GM19238 (cell line): ENCODE measurements around the gene NISCH.
A peak's percentile ranks its signal among the peaks of the same experiment; 100 is the strongest.

Experiments
- DNase-seq: peaks from one replicate; pipeline ENCODE4 v3.0.0; 2011; ENCODE audit warnings: low spot score; ENCODE audit not compliant: insufficient read length

The NISCH gene

DNA sequence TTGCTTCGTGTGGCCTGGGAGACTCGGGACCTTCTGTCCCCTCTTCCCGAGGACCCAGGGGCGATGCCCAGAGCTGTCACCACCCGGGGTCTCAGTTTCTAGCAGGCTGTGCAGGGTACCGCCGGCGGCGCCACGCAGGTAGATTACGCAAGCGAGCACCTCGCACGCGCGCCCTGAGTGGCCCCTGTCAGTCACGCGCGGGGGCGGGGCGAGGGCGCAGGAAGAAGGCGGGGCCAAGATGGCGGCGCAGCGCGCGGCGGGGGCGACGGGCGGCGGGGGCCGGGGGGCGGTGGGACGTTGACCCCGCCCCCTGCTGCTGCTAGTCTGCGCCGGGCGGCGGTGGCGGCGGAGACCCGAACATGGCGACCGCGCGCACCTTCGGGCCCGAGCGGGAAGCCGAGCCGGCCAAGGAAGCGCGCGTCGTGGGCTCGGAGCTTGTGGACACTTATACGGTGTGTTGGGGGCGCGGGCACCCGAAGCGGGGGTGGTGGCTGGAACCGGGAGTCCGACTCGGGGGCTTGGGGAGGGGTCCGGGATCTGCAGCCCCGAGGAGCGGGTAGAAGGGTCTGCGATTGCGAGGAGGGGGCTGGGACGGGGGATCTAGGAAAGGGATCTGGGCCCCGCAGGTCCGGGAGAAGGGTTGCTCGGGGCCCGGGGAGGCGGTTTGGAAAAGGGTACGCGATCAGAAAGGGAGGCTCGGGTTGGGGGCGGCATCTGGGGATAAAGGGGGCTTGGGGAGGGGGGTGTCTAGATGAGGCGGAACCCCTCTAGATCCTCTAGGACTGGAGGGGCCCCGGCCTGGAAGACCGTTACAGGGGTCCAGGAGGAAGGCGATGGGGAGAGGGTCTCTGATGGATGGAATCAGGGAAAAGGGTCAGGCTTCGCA is at the start of gene NISCH:
Gene NISCH, plus strand, starts transcription at position 322 of the 886 bp plus-strand sequence. Its CDS starts 38 bp downstream, at position 360.
- peak; percentile 96 for DNase-seq

DNA sequence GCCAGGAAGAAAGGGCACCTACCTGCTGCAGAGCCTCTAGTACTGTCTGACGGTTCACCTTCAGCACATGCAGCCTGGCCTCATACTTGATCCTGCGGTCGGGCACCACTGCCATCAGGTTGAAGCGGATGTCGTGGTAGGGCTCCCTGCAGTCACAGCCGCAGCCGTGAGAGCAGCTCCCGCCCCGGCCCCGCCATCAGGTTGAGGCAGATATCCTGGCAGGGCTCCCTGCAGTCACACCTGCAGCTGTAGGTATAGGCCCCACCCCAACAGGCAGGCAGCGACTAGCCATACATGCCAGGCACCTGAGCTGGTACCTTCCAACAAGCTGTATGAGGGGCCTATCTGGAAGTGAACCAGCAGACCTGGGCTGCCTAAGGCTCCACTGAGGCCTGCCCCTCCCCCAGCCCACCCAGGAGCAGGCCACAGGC is 49.2 kb upstream of the NISCH start:
- no peak for DNase-seq

DNA sequence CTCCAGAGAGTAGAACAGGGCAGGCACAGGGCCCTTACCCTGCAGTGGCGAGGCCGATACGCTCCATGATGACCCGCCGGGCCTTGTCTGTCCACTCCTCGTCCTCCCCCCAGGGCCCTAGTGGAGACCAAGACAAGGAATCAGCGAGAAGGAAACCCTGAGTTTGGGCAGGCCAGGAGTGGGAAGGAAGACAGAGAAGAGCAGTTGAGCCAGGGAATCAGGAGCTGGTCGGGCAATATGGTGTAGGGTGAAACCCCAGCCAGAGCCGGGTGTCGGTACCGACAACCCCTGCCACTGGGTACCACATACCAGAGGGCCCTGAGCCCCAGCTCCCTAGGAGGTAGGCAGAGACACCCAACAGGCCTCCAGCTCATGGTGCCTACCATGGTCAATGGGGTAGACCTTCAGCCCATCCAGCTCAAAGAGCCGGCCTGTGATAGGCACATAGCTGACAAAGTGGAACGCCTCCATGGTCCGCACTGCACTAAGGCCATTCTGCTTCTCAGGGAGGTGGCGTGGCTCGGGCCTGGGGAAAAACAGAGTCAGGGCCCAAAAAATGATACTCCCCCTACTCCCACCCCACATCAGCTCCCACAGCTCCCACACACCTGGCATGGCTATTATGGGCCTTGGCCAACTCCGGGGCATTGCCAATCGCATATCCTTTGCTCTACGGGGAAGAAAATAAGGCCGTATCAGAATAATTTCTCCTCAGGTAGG is 48.5 kb upstream of the NISCH start:
- no peak for DNase-seq

DNA sequence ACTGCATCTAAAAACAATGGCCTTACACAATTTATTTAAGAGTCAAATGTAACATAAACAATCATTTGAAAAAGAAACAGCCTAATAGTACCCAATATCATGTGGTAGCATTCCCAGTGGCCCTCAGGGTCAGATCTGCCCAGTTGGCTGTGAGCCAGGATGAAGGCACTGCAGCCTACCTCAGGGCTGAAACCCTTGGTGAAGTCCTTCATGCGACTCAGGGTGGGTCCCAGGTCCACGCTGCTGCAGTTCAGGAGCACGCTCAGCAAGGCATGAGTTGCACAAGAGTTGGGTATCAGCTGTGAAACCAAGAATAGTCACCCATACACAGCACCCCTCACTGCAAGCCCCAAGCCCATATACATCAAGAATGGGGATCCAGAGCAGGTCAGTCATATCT is 47.6 kb upstream of the NISCH start:
- no peak for DNase-seq

DNA sequence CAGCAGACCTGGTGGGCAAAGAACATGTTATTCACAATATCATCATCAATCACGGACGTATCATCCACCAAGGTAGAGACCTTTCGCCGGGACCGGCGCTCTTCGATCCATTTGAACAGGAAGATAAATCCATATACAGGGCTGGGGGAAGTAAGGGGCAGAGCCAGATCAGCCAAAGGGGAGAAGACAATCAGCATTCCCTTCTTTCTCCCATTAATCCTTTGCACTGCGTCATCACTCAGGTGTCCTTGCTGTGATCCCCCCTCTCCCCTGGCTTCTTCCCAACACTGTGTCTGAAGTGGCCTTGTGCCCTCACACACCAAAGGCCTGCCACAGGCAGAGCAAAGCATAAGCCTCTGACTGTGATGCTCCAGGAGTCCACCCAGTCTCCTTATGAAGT is 46.9 kb upstream of the NISCH start:
- no peak for DNase-seq

DNA sequence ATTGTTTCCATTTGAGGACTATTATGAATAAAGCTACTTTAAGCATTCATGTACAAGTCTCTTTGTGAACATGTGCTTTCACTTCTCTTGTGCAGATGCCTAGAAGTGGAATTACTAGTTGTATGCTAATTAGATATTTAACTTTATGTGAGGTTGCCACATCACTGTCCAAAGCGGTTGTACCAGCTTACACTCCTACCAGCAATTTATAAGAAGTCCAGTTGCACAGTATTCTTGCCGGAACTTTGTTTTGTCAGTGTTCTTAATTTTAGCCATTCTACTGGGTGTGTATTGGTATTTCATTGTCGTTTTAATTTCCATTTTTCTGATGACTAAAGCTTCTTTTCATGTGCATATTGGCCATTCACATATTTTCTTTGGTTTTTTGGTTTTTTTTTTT is 39.6 kb upstream of the NISCH start:
- no peak for DNase-seq

DNA sequence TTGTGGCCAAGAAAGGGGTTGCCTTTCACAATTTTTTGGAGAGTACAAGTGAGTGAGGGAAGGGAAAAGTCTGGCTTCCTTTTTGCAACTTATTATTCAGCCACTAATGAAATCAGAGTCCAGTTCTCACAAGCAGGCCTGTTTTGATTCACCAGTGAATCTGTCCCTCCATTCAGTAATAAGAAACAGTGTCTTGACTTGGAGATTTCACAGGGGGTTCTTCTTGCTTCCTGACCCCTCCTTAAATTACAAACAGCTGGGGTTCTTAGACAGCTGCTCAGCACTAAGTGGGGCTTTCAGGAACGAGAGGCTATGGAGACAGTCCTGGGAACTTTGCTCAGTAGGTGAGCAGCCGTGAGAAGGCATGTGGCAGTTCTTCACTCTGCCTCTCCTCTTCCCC is 35.0 kb upstream of the NISCH start:
- DNase-seq = no peak

DNA sequence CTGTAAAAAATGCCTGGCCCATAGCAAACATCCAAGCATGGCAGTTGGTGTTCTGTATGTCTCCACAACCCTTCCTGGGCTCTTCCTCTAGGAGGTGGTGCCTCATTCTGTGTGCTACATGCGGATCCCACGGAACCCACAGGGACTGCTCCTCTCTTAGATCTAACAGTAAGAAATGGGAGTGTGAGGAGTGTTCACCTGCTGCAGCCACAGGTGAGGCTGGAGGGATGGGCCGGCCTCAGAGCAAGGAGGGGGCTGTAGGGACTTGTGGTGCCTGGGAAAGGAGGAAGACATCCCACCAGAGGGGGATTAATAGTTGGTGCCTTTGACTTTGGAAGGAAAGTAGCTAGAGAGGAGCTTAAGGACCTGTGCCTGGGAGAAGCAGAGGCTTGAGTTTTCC is 32.7 kb upstream of the NISCH start:
- no peak for DNase-seq

DNA sequence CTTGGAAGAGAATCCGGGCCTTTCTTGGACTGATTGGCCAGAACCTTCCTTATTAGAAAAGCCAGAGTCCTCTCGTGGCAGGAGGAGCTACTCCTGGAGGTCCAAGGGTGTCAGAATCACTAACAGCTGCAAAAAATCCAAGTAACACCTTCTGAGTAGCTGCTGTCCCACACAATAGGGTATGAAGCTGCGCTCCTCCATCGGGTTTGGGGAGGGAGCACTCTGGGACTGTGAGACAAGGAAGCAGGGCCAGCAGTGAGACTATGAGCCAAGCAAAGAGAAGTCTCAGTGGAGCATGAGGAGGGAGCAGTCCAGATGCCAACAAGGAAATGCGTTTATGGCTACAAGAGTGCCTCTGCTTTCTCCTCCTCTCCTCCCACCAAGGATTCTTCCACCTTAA is 32.2 kb upstream of the NISCH start:
- no peak for DNase-seq

DNA sequence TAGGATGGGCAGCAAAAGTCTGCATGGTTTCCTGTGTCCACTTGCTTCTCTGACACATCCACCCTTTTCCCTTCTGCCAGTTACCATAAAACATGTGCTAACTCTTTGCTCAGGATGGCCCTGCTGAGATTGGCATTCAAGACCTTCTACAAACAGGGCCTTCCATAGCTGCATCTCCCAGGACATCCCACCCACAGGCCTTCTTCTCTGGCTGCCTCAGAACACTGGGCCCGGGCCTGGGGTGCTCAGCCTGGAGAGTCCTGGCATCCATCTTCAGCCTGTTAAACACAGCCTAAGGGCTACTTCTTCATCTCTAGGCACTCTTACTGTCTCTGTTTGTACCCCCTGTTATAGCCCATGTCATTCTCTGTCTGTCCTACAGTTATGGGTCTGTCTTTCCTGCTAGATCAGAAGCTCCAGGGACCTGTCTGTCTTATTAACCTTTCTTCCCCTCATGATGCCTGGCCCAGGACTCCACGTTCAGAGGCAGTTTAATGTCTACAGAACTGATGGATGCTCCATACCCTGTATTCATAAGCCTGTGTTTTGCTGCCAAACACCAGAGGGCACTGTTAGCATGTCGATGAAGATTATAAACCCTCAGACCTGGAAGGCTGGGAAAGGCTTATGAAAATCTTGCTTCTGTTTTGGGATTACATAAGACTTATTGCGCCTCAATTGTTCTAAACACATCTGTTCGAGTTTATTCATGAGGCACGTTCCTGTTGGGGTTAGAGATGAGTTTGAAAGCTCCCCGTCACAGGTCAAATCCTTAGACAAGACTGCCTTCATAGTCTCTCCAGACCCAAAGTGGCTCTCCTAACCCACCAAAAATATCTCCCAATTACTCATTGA is 27.0 kb upstream of the NISCH start:
- no peak for DNase-seq

DNA sequence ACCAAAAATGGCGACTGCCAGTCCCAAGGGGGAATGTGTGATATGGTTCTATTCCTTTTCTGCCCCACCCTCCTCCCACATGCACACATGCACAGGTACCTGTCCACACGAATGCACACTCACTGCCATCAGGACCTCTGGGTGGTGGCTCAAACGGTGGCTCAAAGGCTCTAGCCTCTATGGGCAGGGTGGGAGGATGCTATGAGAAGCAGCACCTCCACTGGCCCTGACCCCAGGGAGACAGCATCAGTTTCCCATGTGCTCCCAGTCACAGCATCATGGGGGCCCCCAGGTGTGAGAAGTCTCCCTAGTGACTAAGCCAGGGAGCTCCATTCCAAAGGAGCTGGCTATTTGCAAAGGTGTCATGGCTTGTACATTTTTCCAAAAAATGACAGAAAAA is 26.4 kb upstream of the NISCH start:
- DNase-seq = no peak

DNA sequence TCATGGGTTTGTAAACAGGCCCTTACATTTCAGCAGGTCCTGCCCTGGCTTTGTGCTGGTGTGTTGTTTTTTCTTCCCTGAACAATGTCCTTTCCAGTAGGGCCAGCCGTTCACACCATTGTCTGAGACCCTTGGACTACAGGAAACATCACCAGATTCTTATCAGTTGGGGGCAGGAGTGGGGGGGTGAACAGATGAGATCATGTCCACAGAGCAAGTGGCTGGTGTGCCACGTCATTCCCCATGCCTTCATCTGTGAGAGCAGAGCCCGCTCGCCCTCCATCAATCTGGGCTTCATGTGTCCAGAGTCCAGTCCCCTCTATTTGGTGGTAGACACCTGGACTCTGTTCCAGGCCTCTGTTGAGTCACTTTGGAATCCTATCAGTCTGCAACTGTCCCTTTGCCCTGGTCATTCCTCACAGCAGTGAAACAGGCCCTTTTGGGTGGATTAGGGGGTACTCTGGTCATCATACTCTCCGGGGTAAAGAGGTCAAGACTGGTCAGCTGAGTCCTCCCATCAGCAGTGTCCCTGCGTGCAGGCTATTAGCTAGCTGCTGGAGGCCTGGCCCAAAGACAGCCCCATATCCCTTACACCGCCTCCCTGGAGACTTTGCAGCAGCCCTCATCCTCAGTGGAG is 25.5 kb upstream of the NISCH start:
- no peak for DNase-seq

DNA sequence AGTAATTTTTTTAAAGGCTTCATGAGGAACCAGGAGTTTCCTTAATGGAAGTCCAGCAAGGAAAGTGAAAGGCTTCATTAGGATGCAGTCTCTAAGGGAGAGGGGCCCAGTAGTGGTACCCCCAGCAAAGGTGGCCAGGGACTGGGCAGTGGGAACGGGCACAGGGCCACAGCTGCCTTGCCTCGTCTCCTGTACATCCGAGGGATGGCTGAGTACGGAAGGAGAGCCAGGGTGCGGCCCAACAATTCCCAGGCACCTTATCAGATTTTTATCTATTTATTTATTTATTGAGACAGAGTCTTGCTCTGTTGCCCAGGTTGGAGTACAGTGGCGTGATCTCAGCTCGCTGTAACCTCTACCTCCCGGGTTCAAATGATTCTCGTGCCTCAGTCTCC is 25.0 kb upstream of the NISCH start:
- no peak for DNase-seq

DNA sequence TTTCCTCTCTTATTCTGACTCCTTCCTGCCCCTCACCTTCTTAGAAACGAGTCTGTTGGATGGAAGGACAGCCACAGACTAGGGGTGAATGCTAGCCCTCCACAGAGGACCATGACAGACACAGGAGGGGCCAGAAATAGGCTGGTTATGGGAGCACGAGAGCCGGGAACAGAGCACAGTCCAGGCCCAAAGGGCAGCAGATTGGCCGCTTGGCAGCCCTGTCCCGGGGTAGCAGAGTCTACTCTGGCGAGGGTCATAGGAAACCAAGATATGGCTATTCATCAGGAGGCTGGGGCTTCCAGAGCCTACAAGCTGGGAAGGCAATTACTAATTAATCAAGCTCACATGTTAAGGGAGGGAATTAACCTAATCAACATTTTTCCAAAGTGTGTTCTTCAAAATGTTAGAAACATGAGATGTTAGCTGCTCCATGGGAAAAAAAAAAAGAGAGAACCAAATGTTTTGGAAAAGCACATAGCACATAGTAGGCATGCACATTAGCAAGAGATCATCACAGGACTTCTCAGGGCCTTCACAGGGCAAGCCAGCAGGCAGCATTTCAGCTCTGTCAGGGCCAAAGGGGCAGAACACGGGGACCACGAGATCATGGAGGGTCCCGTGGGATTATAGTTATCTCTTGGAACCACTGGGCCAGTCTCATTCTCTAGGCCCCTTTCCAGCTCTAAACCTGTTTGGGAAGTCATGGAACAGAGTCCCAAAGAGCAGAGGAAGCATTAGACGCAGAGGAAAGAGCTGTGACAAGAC is 23.8 kb upstream of the NISCH start:
- DNase-seq = no peak

DNA sequence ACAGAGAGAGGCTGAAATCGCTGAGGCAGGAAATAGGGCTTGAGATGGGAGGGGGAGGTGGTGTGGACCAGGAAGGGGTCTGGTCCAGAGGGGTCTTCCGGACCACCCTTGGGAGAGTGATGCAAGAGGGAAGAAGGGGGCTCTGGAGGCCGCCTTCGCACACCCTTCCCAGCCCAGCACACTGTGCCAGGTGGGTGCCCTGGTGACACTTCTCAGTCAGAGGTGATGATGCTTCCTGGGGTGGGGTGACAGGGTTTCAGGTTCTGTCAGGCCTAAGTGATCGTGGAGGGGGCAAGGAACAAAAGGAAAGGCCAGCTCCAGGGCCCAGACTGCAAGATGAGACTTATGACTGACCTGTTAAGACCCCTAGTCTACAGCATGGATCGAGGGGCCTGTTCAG is 23.2 kb upstream of the NISCH start:
- DNase-seq = no peak

DNA sequence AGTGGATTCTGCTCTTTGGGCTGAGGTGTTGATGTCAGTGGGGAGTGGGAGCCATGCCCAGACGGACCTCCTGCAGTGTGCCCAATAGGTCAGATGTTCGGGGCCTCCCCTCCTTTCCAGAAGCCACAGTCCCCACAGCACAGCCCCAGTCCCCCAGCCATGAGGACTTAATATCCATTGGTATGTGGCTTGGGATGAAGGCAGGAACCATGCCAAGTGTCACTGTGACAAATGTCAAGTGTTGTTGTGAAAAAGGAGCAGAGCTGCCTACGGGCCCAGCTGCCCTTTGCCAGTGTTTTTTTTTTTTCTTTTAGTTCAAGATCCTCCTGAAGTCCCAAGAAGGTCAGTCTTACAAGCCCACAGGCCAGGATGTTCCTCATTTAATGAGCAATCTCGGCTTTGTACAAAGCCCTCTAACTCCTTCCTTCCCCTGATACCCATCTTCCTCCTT is 22.7 kb upstream of the NISCH start:
- no peak for DNase-seq

DNA sequence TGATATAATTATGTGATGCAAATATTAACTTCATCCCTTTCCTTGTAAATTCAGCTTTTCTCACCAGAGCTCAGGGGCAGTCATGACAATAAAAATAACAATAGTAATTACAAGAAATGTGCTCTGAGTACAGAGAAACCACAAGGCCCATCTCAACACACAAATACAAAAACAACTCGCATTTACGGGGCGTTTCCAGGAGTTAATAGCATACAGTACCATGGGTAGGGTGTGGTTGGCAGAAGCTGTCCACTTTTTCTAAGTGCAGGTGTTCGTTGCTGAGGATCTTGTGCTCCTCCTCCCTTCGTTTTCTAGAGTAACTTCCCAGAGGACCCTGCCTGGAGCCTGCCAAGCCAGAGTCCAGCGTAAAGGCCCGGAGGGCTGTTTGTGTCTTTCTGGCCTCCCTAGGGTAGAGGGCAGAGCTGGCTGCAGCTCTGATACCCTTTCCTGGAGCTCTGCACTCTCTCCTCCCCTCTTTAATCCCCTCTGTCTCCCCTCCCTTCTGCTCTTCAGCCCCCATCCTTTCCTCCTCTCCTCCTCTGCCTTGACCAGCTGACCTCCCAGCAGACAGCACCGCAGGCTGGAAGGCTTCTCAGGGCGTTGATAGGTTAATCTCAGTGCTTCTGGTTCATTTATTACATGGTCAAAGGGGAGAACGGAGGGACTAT is 21.9 kb upstream of the NISCH start:
- no peak for DNase-seq

DNA sequence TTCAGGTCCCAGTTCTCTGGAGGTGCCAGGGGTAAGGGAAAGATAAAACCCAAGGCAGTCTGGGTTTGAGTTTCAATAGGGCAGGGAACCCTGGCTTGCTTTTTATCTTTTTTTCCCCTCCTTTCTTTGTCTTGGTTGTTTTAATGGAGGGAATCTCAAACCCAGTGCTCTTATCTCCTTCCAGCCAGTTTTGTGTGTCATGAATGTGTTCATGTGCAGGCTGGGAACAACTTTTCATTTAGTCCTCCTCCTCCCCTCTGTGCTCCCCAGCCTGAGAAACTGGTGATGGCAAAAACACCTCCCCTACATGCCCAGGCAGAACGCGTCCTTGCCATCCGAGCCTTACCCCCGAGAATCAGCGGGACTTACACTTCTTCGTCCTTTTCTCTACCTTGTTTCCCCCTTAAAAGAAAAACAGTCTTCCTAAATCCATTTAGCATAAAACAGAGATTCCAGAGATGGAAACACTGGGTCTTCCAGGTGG is 21.4 kb upstream of the NISCH start:
- no peak for DNase-seq

DNA sequence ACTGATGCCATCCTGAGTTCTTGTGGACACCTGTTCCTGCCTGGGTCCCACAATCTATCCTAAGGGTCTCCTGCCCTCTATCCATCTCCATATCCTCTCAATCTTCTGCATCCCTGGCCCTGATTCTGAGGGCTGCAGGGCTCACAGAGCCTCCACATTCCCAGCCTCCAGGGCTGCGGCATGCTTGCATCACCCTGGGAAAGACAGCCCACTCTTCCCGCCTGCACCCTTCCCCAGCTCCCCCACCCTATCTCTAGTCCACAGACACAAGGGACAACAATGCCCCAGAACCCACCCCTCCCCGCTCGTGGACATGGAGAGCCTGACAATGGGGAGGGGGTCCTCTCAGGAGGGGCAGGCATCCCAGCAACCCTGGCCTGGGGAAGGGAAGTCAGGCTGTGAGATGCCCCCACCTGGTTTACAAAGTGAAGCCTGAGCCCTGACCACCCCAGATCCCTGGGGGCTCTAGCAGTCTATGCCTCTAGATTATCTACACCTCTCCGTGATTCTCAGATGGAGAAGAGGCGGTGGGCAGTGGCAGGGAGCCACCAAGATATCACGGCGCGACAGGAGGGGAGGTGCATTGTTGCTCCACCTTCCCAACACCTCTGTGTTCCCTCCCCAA is 20.8 kb upstream of the NISCH start:
- DNase-seq = no peak
